IPS-18c (cell line): ENCODE results near the gene SEMA4D.

Experiments used
- H3K4me3 ChIP-seq: 2 replicates; pipeline ENCODE4 v1.7.0; 2013; ENCODE audit warnings: low read depth, mild to moderate bottlenecking, low read length, moderate library complexity; ENCODE audit not compliant: insufficient read depth
- H3K9me3 ChIP-seq: one replicate; pipeline ENCODE4 v1.6.1; 2013; ENCODE audit warnings: mild to moderate bottlenecking, low read length, moderate library complexity; ENCODE audit not compliant: control insufficient read depth, insufficient read depth

SEMA4D gene, protein sequence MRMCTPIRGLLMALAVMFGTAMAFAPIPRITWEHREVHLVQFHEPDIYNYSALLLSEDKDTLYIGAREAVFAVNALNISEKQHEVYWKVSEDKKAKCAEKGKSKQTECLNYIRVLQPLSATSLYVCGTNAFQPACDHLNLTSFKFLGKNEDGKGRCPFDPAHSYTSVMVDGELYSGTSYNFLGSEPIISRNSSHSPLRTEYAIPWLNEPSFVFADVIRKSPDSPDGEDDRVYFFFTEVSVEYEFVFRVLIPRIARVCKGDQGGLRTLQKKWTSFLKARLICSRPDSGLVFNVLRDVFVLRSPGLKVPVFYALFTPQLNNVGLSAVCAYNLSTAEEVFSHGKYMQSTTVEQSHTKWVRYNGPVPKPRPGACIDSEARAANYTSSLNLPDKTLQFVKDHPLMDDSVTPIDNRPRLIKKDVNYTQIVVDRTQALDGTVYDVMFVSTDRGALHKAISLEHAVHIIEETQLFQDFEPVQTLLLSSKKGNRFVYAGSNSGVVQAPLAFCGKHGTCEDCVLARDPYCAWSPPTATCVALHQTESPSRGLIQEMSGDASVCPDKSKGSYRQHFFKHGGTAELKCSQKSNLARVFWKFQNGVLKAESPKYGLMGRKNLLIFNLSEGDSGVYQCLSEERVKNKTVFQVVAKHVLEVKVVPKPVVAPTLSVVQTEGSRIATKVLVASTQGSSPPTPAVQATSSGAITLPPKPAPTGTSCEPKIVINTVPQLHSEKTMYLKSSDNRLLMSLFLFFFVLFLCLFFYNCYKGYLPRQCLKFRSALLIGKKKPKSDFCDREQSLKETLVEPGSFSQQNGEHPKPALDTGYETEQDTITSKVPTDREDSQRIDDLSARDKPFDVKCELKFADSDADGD

GRCh38 chr9:89497978-89498851 lies at the start of gene SEMA4D:
Gene SEMA4D (minus strand): TSS chr9:89498113. CDS start chr9:89405456, 92,657 bp downstream.
- H3K4me3 ChIP-seq: peak within 1 kb of the TSS; percentile 71

DNA sequence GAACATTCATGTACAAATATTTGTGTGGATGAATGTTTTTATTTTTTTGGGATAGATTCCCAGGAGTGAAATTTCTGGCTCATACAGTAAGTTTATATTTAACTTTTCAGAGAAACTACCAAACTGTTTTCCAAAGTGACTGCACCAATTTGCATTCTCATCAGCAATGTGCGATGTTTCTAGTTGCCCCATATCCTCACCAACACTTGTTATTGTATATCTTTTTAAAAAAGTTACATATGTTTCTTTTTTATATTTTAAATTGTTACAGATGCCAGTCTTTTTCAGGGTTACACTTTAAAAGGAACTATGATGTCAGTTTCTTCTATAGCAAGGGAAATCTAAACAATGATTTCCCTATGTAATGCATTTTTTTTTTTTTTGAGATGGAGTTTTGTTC lies 49.1 kb upstream of the SEMA4D start:
- H3K4me3 ChIP-seq: no peak overlapping the region

More at GRCh38 chr9:89497978-89498851, at the start of gene SEMA4D:
- no peaks in the 10 kb centered on the region for H3K9me3 ChIP-seq

GRCh38 chr9:89544279-89544661 lies 46.4 kb upstream of the SEMA4D start:
- H3K4me3 ChIP-seq: no peak overlapping the region

More for the DNA sequence above, 49.1 kb upstream of the SEMA4D start:
- H3K9me3 ChIP-seq: no peaks in the 10 kb centered on the region

GRCh38 chr9:89543621-89544278 lies 45.8 kb upstream of the SEMA4D start:
- Histone ChIP-seq H3K4me3 (no peak overlapping the region), H3K9me3 (no peaks in the 10 kb centered on the region)

More at GRCh38 chr9:89544279-89544661, 46.4 kb upstream of the SEMA4D start:
- H3K9me3 ChIP-seq: no peaks in the 10 kb centered on the region

DNA sequence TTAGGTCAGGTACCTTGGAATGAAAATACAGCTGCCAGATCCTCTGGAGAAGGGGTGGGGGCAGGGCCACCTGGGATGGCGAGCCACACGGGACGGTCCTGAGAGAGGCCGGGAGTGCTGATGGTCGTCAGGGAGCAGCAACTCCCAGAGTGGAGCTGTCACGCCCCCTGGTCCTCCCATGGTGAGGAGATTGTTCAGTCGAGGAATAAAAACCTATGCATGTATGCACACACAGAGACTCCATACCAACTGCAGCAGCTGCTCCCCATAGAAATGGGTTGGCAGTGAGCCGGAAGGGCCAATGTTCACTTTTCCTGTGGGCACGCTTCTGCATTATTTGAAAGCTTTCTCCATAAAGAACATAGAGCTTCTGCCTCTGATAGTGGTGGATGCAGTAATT lies 45.2 kb upstream of the SEMA4D start:
- Histone ChIP-seq H3K9me3 (no peaks in the 10 kb centered on the region), H3K4me3 (no peak overlapping the region)

DNA sequence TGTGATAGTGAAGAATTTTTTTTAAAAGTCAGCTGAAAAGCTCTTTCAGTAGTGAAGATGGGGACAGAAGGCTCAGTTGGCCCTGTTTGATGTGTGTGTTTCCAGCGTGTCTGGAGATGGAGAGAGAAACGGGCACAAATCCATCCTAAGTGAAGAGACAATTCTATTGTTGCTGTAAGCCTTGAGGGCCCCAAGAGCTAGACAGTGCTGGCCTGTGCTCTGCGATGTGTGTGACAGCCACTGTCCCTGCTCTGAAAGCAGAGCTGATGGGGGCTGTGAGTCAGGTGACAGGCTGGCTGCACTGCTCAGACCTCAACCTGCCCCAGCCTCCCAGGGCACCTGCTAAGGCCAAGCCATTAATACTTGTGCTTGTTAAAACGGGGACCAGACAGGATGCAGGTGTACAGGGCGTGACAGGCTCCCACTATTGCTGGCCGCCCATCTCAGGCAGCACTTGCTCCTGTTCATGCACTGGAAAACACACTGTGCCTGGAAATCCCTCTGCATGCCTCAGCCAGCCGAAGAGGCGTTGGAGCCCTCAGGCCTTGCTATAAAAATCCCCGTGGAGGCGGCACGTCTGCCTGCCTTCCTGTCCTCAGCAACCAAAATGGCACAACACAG lies 44.6 kb upstream of the SEMA4D start:
- Histone ChIP-seq H3K9me3 (no peaks in the 10 kb centered on the region), H3K4me3 (no peak overlapping the region)

DNA sequence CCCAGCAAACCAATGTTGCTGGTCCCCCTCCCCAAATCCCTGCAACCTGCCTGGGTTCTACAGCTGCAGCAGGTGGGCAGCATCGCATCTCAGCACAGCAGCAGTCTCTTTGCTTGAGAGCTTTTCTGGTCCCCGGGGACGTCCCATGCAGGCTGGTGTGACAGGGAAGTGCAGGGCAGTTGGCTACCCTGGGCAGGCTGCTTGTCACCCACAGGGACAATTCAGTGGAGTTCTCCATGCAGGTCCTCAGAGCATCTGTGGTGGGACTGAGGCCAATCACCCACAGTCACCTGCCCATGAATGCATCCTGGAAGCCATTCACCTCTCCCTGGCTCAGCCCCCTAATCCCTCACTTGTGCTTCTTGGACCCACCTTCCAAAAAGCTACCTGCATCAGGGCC lies 43.9 kb upstream of the SEMA4D start:
- no peak overlapping the region for H3K4me3 ChIP-seq
- no peaks in the 10 kb centered on the region for H3K9me3 ChIP-seq

GRCh38 chr9:89539374-89539773 lies 41.5 kb upstream of the SEMA4D start:
- Histone ChIP-seq H3K4me3 (no peak overlapping the region), H3K9me3 (peaks cover 2% of the 10 kb centered on the region)

DNA sequence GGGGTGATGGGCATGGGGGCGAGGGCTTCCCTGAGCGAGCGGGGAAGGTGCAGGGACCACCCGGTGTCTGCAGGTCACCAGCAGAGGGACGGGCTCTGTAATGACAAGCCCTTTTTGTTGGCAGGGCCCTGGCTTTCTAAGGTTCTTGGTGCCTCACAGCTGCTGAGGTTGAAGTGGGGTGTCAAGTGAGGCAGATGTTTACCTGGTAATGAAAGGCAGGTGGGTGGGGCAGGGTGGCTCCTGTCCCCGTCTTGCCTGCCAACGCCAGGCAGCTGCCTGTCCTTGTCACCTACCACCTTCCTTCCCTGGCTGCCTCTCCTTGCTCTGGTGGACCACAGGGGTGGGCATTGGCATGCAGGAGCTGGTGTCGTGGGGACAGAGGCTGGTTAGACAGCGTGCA lies 41.0 kb upstream of the SEMA4D start:
- Histone ChIP-seq H3K9me3 (peaks cover 2% of the 10 kb centered on the region), H3K4me3 (no peak overlapping the region)

DNA sequence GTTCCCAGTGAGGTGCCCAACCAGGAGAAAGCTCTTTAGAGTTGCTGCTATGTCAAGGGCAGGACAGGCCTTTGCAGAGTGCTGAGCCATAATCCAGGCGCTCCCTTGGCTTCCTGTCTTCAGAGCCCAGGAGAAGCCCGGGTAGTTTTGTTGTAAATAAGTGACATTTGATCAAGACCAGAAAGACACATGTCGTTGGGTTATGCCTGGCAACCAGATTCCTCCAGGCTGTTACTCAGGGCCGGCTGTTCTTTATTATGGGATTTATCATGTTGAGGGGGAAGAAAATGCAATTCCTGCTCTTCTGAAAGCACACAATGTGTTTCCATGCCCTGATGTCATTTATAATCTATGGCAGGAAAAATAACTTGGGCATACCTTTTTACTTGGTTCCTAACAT lies 39.3 kb upstream of the SEMA4D start:
- Histone ChIP-seq H3K9me3 (peaks cover 2% of the 10 kb centered on the region), H3K4me3 (no peak overlapping the region)

GRCh38 chr9:89536600-89536999 lies 38.7 kb upstream of the SEMA4D start:
- peaks cover 2% of the 10 kb centered on the region for H3K9me3 ChIP-seq
- no peak overlapping the region for H3K4me3 ChIP-seq

- H3K9me3 ChIP-seq: peaks cover 2% of the 10 kb centered on the region
- H3K4me3 ChIP-seq: no peak overlapping the region
Observed at GRCh38 chr9:89536145-89536574, 38.2 kb upstream of the SEMA4D start.

- Histone ChIP-seq H3K4me3 (no peak overlapping the region), H3K9me3 (peaks cover 2% of the 10 kb centered on the region)
Observed at GRCh38 chr9:89535461-89535860, 37.5 kb upstream of the SEMA4D start.

DNA sequence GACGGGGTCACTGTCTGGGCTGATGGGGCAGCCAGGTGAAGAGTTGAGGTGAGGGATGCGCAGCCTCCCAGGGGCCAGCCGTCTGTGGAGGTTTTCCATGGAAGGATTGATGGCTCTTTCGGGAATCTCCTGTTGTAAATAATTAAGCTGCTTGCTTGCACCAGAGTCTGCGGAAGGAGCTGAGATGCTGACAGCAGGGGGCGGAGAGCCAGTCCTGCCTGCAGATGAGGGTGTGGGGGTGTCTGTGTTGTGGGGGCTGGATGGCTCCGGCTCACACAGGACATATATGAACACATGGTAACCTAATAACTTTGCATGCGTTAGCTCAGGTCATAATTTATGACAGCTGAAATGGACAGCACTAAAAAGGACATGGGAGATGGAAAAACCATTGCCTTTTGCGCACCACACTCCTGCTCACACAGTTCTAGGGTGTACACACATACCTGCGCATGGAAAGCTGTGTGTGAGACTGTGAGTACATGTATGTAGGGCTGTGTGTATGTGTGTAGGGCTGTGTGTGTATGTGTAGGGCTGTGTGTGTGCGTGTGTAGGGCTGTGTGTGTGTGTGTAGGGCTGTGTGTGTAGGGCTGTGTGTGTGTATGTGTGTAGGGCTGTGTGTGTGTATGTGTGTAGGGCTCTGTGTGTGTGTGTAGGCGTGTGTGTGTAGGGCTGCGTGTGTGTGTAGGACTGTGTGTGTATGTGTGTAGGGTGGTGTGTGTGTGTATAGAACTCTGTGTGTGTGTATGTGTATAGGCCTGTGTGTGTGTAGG lies 36.8 kb upstream of the SEMA4D start:
- peaks cover 2% of the 10 kb centered on the region for H3K9me3 ChIP-seq
- no peak overlapping the region for H3K4me3 ChIP-seq

GRCh38 chr9:89533411-89534095 lies 35.6 kb upstream of the SEMA4D start:
- peaks cover 2% of the 10 kb centered on the region for H3K9me3 ChIP-seq
- no peak overlapping the region for H3K4me3 ChIP-seq
